Measurements from ENCODE around the gene PRELID3B.
A peak's percentile ranks its signal among the peaks of the same experiment; 100 is the strongest.

Gene PRELID3B

DNA sequence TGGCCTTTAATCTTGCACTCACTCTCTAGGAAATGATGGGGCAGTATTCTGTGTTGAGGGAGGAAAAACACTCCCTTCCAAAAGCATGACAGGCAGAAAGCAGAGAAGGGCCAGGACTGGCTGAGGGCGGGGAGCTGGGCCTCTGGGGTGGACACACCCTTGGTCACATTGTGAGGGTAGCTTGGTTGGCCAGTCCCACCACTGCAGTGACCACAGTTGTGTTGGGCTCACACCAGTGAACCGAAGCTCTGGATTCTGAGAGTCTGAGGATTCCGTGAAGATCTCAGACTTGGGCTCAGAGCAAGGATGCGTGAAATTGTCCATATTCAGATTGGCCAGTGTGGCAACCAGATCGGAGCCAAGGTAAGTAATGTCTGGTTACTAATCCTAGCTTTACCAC is 23.4 kb downstream of the PRELID3B start, which contains the start of gene TUBB1:
TUBB1 (plus strand) TSS at position 213 of the 400 bp plus-strand sequence; CDS start at position 307, 94 bp downstream.
- Histone ChIP-seq H3K9ac (ENCODE audit: low read length) (no peak within 1 kb of the TSS), H3K4me1 (ENCODE audit: control insufficient read depth in 1 of 2, insufficient read depth in 2 of 2, low read length in 2 of 2) (peaks cover 3 to 14% of the 10 kb centered on the region in 2 experiments), H2BK120ac (ENCODE audit: insufficient read depth, low read length, poor library complexity) (peak within 1 kb of the TSS; percentile 36), H3K36me3 (ENCODE audit: control insufficient read depth in 1 of 2, insufficient read depth in 2 of 2, low read length in 2 of 2) (peaks cover 11 to 14% of the 10 kb centered on the region in 2 experiments), H3K79me1 (ENCODE audit: low read length) (no peaks in the 10 kb centered on the region), H4K91ac (ENCODE audit: low read depth, low read length) (peak within 1 kb of the TSS; percentile 20), H3K27me3 (ENCODE audit: insufficient read depth, low read length) (no peaks in the 10 kb centered on the region), H2AK5ac (ENCODE audit: low read length) (no peak within 1 kb of the TSS), H4K12ac (ENCODE audit: low read depth, low read length) (no peak within 1 kb of the TSS), H2BK12ac (ENCODE audit: low read length) (peak within 1 kb of the TSS; percentile 53), H3K9me3 (ENCODE audit: insufficient read depth, low read depth, low read length) (peaks cover 2% of the 10 kb centered on the region), H3K23ac (ENCODE audit: low read length) (no peak within 1 kb of the TSS), H2BK5ac (ENCODE audit: low read depth, low read length, poor library complexity) (no peak within 1 kb of the TSS), H3K18ac (ENCODE audit: low read length) (no peak within 1 kb of the TSS), H3K4ac (ENCODE audit: low read depth, low read length) (no peak within 1 kb of the TSS), H3K27ac (ENCODE audit: low read depth, low read length) (no peak within 1 kb of the TSS), H3K4me3 (ENCODE audit: low read depth, low read length) (no peak within 1 kb of the TSS), H2AFZ (ENCODE audit: insufficient read depth, low read length, poor library complexity) (no peak within 1 kb of the TSS), H3K4me2 (ENCODE audit: low read length) (no peak within 1 kb of the TSS), H4K8ac (ENCODE audit: low read depth, low read length) (no peak within 1 kb of the TSS), H3K14ac (ENCODE audit: low read length) (peak within 1 kb of the TSS; percentile 56), H3K79me2 (ENCODE audit: control insufficient read depth, insufficient read depth, low read length, poor library complexity) (no peaks in the 10 kb centered on the region)
- no CpG with 5 or more reads among the region's 5 CpGs for WGBS (ENCODE audit: extremely low coverage, insufficient coverage, insufficient read length)
- DNase-seq = no peak

- peaks cover 3 to 14% of the 10 kb centered on the region in 2 experiments for H3K4me1 ChIP-seq (ENCODE audit: control insufficient read depth in 1 of 2, insufficient read depth in 2 of 2, low read length in 2 of 2)
- H3K23ac ChIP-seq (ENCODE audit: low read length) = no peak overlapping the region
- H3K27ac ChIP-seq (ENCODE audit: low read depth, low read length) = no peak overlapping the region
- peaks cover 2% of the 10 kb centered on the region for H3K9me3 ChIP-seq (ENCODE audit: insufficient read depth, low read depth, low read length)
- H3K79me1 ChIP-seq (ENCODE audit: low read length) = no peaks in the 10 kb centered on the region
- H3K14ac ChIP-seq (ENCODE audit: low read length) = no peak overlapping the region
- peaks cover 7 to 10% of the 10 kb centered on the region in 2 experiments for H3K36me3 ChIP-seq (ENCODE audit: control insufficient read depth in 1 of 2, insufficient read depth in 2 of 2, low read length in 2 of 2)
- H3K79me2 ChIP-seq (ENCODE audit: control insufficient read depth, insufficient read depth, low read length, poor library complexity) = no peaks in the 10 kb centered on the region
- WGBS (ENCODE audit: extremely low coverage, insufficient coverage, insufficient read length) = no CpG with 5 or more reads among the region's 10 CpGs
- no peak overlapping the region for H3K4me3 ChIP-seq (ENCODE audit: low read depth, low read length)
- no peak overlapping the region for H4K8ac ChIP-seq (ENCODE audit: low read depth, low read length)
- no peak overlapping the region for H3K9ac ChIP-seq (ENCODE audit: low read length)
- H2BK5ac ChIP-seq (ENCODE audit: low read depth, low read length, poor library complexity) = no peak overlapping the region
- no peak overlapping the region for H3K18ac ChIP-seq (ENCODE audit: low read length)
- peak overlapping the region; percentile 20 for H4K91ac ChIP-seq (ENCODE audit: low read depth, low read length)
- H3K27me3 ChIP-seq (ENCODE audit: insufficient read depth, low read length) = no peaks in the 10 kb centered on the region
- peak overlapping the region; percentile 36 for H2BK120ac ChIP-seq (ENCODE audit: insufficient read depth, low read length, poor library complexity)
- no peak for DNase-seq
- no peak overlapping the region for H2BK12ac ChIP-seq (ENCODE audit: low read length)
- H3K4me2 ChIP-seq (ENCODE audit: low read length) = no peak overlapping the region
- no peak overlapping the region for H2AFZ ChIP-seq (ENCODE audit: insufficient read depth, low read length, poor library complexity)
- H3K4ac ChIP-seq (ENCODE audit: low read depth, low read length) = no peak overlapping the region
- H2AK5ac ChIP-seq (ENCODE audit: low read length) = no peak overlapping the region
- H4K12ac ChIP-seq (ENCODE audit: low read depth, low read length) = no peak overlapping the region
These were observed 23.8 kb downstream of the PRELID3B start for GRCh38 chr20:59018817-59019216.

DNA sequence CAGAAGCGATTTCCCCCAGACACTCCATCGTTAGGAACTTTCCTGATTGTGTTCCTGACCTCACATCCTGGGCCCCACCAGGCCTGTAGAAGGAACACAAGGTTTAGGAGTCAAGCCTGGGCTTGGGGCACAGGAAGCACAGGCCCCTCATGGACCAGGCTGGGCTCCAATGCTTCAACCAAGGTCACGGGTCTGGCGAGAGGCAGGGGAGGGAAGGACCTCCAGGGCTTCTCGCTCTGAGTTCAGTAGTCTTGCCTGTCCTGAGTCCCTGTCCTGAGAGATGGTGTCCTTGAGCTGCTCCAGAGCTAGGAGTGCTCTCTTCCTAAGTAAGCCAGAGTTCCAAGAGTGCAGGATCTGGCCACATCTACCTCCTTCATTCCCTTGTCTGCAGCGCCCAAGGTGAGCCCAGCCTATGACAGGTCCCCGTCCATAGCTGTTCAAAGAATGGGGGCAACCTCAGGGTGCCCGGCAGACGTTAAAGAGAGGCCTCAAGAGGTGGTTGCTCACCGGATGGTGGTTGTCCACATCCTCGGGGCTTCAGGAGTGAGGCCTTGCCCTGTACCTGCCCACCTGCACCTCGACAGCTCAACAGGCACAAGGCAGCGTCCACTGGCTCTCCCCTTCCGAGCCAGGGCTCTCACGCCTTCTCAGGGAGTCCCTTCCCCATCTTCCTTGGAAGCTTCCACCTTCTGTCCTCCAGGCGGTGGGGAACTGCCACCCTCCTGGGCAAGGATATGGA is 24.9 kb downstream of the PRELID3B start:
- Histone ChIP-seq H3K9me3 (ENCODE audit: insufficient read depth, low read depth, low read length) (no peaks in the 10 kb centered on the region), H3K27me3 (ENCODE audit: insufficient read depth, low read length) (no peaks in the 10 kb centered on the region), H3K4me3 (ENCODE audit: low read depth, low read length) (no peak overlapping the region), H3K4me2 (ENCODE audit: low read length) (no peak overlapping the region), H3K18ac (ENCODE audit: low read length) (no peak overlapping the region), H2BK5ac (ENCODE audit: low read depth, low read length, poor library complexity) (no peak overlapping the region), H3K36me3 (ENCODE audit: control insufficient read depth in 1 of 2, insufficient read depth in 2 of 2, low read length in 2 of 2) (peaks cover under 1 to 1% of the 10 kb centered on the region in 2 experiments), H2BK120ac (ENCODE audit: insufficient read depth, low read length, poor library complexity) (no peak overlapping the region), H3K23ac (ENCODE audit: low read length) (no peak overlapping the region), H2AK5ac (ENCODE audit: low read length) (no peak overlapping the region), H3K4ac (ENCODE audit: low read depth, low read length) (no peak overlapping the region), H3K27ac (ENCODE audit: low read depth, low read length) (no peak overlapping the region), H2BK12ac (ENCODE audit: low read length) (no peak overlapping the region), H3K4me1 (ENCODE audit: control insufficient read depth in 1 of 2, insufficient read depth in 2 of 2, low read length in 2 of 2) (peaks cover 3 to 14% of the 10 kb centered on the region in 2 experiments), H3K9ac (ENCODE audit: low read length) (no peak overlapping the region), H4K91ac (ENCODE audit: low read depth, low read length) (no peak overlapping the region), H4K8ac (ENCODE audit: low read depth, low read length) (no peak overlapping the region), H3K14ac (ENCODE audit: low read length) (no peak overlapping the region), H3K79me2 (ENCODE audit: control insufficient read depth, insufficient read depth, low read length, poor library complexity) (no peaks in the 10 kb centered on the region), H2AFZ (ENCODE audit: insufficient read depth, low read length, poor library complexity) (no peak overlapping the region), H3K79me1 (ENCODE audit: low read length) (no peaks in the 10 kb centered on the region), H4K12ac (ENCODE audit: low read depth, low read length) (no peak overlapping the region)
- no peak for DNase-seq
- no CpG with 5 or more reads among the region's 16 CpGs for WGBS (ENCODE audit: extremely low coverage, insufficient coverage, insufficient read length)

DNA sequence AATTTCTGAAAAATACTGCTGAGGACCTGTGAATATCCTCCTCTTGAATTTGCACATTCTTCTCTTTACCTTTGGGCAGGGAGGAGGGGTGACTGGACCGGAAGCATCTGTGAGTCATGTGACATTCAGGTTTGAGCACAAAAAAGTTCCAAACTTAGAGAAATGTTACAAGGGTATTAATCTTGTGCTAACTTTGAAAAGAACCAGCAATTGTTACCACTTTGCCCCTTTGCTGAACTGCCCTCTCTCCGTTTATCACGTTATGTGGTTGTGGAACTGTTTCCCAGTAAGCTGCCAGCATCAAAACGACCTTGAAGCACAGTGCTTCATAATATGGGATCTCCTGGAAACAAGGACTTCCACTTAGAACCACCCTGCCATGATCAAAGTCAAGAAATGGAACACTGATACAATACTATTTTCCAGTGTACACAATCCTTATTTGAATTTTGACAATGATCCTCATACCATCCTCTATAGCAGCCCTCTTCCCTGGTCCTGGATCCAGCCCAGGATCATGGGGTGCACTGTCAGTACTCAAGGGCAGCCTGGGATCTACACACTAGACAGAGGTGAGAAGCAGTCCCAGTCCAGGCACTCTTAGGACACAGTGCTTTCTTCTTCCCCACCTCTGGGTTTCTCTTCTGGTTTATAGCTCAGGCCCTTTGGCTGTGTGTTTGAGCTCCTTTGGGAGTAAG is 25.6 kb downstream of the PRELID3B start:
- H2BK12ac ChIP-seq (ENCODE audit: low read length) = no peak overlapping the region
- no peaks in the 10 kb centered on the region for H3K36me3 ChIP-seq (ENCODE audit: control insufficient read depth in 1 of 2, insufficient read depth in 2 of 2, low read length in 2 of 2)
- H3K18ac ChIP-seq (ENCODE audit: low read length) = no peak overlapping the region
- WGBS (ENCODE audit: extremely low coverage, insufficient coverage, insufficient read length) = no CpG with 5 or more reads among the region's 4 CpGs
- no peak overlapping the region for H4K12ac ChIP-seq (ENCODE audit: low read depth, low read length)
- H2AK5ac ChIP-seq (ENCODE audit: low read length) = no peak overlapping the region
- H3K27me3 ChIP-seq (ENCODE audit: insufficient read depth, low read length) = no peaks in the 10 kb centered on the region
- peak overlapping the region; percentile 41 for H2BK120ac ChIP-seq (ENCODE audit: insufficient read depth, low read length, poor library complexity)
- no peak overlapping the region for H2AFZ ChIP-seq (ENCODE audit: insufficient read depth, low read length, poor library complexity)
- H3K27ac ChIP-seq (ENCODE audit: low read depth, low read length) = no peak overlapping the region
- H4K8ac ChIP-seq (ENCODE audit: low read depth, low read length) = no peak overlapping the region
- no peak overlapping the region for H2BK5ac ChIP-seq (ENCODE audit: low read depth, low read length, poor library complexity)
- H3K79me2 ChIP-seq (ENCODE audit: control insufficient read depth, insufficient read depth, low read length, poor library complexity) = no peaks in the 10 kb centered on the region
- H3K4me1 ChIP-seq (ENCODE audit: control insufficient read depth in 1 of 2, insufficient read depth in 2 of 2, low read length in 2 of 2) = peaks cover 3 to 15% of the 10 kb centered on the region in 2 experiments
- DNase-seq = no peak
- no peak overlapping the region for H3K23ac ChIP-seq (ENCODE audit: low read length)
- H3K14ac ChIP-seq (ENCODE audit: low read length) = no peak overlapping the region
- no peak overlapping the region for H3K4me2 ChIP-seq (ENCODE audit: low read length)
- no peak overlapping the region for H3K4ac ChIP-seq (ENCODE audit: low read depth, low read length)
- H4K91ac ChIP-seq (ENCODE audit: low read depth, low read length) = no peak overlapping the region
- H3K9ac ChIP-seq (ENCODE audit: low read length) = no peak overlapping the region
- H3K9me3 ChIP-seq (ENCODE audit: insufficient read depth, low read depth, low read length) = no peaks in the 10 kb centered on the region
- no peak overlapping the region for H3K4me3 ChIP-seq (ENCODE audit: low read depth, low read length)
- no peaks in the 10 kb centered on the region for H3K79me1 ChIP-seq (ENCODE audit: low read length)

All from trophoblast cell (in vitro differentiated cells and primary cell).